Astrocyte (in vitro differentiated cells and primary cell): ENCODE data around the gene ABHD2.
A peak's percentile ranks its signal among the peaks of the same experiment; 100 is the strongest.

Source experiments
- EZH2 ChIP-seq: IDR thresholded peaks from 2 replicates; pipeline ENCODE4 v1.6.1; 2012; ENCODE audit warnings: mild to moderate bottlenecking, low read length, inconsistent platforms; ENCODE audit not compliant: insufficient read depth
- TF ChIP-seq, protein P1 (sequence below): IDR thresholded peaks from 2 replicates; pipeline ENCODE4 v1.5.1; 2011; ENCODE audit warnings: low read depth, mild to moderate bottlenecking, inconsistent platforms, low read length, moderate library complexity; ENCODE audit not compliant: insufficient read depth

DNA sequence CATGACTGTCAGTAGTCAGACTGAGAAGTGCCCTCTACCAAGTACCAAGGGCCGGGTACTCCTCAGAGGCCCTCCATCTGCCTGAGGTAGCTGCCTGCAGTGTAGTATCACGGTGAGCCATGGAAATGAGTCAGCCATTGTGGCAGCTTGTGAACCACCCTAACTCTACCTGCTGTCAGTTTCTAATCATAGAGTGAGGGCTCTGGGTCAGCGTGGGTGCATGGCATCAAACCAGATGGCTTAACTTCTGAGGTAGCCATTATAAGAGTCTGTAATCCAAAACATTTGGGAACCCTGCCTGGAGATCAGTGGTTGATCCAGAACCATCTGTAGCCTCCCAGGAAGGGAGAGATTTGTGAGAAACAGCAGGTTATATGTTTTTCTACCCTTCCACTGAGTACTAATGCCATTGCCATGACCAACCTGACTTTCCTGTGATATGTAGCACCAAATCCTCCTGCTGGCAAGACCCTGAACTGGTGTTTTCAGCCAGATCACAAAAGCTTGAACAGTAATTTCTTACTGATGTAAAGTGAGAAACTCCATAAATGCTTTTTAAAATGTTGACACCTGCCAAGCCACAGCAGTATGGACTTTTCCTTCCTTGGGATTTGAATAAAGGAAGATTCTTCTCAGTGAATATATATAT is 38.9 kb downstream of the ABHD2 start:
- TF ChIP-seq, protein P1, sequence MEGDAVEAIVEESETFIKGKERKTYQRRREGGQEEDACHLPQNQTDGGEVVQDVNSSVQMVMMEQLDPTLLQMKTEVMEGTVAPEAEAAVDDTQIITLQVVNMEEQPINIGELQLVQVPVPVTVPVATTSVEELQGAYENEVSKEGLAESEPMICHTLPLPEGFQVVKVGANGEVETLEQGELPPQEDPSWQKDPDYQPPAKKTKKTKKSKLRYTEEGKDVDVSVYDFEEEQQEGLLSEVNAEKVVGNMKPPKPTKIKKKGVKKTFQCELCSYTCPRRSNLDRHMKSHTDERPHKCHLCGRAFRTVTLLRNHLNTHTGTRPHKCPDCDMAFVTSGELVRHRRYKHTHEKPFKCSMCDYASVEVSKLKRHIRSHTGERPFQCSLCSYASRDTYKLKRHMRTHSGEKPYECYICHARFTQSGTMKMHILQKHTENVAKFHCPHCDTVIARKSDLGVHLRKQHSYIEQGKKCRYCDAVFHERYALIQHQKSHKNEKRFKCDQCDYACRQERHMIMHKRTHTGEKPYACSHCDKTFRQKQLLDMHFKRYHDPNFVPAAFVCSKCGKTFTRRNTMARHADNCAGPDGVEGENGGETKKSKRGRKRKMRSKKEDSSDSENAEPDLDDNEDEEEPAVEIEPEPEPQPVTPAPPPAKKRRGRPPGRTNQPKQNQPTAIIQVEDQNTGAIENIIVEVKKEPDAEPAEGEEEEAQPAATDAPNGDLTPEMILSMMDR = peak; percentile 18
- no peak for TF ChIP-seq EZH2
